Stimulated activated effector memory CD8-positive, alpha-beta T cell treated with anti-CD3 and anti-CD28 coated beads, Interleukin-12 subunit alpha, Interleukin-12 subunit beta, amount 100 ng/mL, for 72 hours (primary cell): ENCODE data around the gene SLC10A7.

Source experiments
- ATAC-seq: fragments of 150-1000 bp; cut with Tn5 transposase; 2 replicates; pipeline ENCODE4 v1.10.0; 2021
- DNase-seq, 2 donors: peaks; one replicate each; pipeline ENCODE4 v3.0.0; 2021 to 2022; ENCODE audit warnings: low spot score in 2 of 2
- H3K27ac Mint-ChIP-seq: one replicate; pipeline ENCODE4 v1.8.0; 2022; ENCODE audit warnings: mild to moderate bottlenecking, mixed read lengths
- H3K36me3 Mint-ChIP-seq: one replicate; pipeline ENCODE4 v1.8.0; 2022; ENCODE audit warnings: mild to moderate bottlenecking, mixed read lengths
- H3K4me1 Mint-ChIP-seq: one replicate; pipeline ENCODE4 v1.8.0; 2022; ENCODE audit warnings: mixed read lengths
- H3K4me3 Mint-ChIP-seq: one replicate; pipeline ENCODE4 v1.8.0; 2022; ENCODE audit warnings: mild to moderate bottlenecking, mixed read lengths
- H3K9me3 Mint-ChIP-seq: one replicate; pipeline ENCODE4 v1.8.0; 2022; ENCODE audit warnings: mixed read lengths

SLC10A7 gene

GRCh38 chr4:146236216-146236615 lies 285.5 kb downstream of the SLC10A7 start:
- Mint-ChIP-seq H3K4me1 (no peaks in the 10 kb centered on the region), H3K4me3 (no peak overlapping the region), H3K9me3 (no peaks in the 10 kb centered on the region), H3K27ac (no peak overlapping the region), H3K36me3 (no peaks in the 10 kb centered on the region)
- no peak for DNase-seq
- ATAC-seq: no peak

DNA sequence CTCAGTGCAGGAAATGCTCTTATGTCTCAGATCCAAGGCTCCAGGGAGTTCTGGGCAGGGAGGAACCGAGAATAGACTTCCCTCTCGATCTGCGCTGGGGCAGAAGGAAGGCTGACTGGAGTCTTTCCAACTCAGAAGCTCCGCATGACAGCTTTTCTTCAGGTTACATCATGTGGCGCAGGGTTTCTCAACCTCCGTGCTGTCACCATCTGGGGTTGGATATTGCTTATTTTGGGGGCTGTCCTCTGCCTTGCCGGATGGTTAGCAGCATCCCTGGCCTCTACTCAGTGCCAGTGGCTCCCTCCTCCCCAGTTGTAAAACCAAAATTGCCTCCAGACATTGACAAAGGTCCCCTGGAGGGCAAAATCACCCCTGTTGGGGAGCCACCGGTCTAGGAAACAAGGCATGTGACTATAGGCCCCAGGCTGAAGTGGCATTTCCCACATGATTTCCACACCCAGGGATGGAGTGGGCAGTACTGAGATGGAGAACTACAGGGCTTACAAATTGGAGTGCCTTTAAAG lies 286.0 kb downstream of the SLC10A7 start:
- no peaks in the 10 kb centered on the region for H3K36me3 Mint-ChIP-seq
- H3K4me1 Mint-ChIP-seq: no peaks in the 10 kb centered on the region
- no peak for ATAC-seq
- no peak overlapping the region for H3K4me3 Mint-ChIP-seq
- H3K9me3 Mint-ChIP-seq: no peaks in the 10 kb centered on the region
- DNase-seq: no peak
- H3K27ac Mint-ChIP-seq: no peak overlapping the region

GRCh38 chr4:146232131-146232722 lies 289.5 kb downstream of the SLC10A7 start:
- Mint-ChIP-seq H3K36me3 (no peaks in the 10 kb centered on the region), H3K9me3 (no peaks in the 10 kb centered on the region), H3K4me3 (no peak overlapping the region), H3K27ac (no peak overlapping the region), H3K4me1 (no peaks in the 10 kb centered on the region)
- ATAC-seq: no peak
- no peak for DNase-seq

DNA sequence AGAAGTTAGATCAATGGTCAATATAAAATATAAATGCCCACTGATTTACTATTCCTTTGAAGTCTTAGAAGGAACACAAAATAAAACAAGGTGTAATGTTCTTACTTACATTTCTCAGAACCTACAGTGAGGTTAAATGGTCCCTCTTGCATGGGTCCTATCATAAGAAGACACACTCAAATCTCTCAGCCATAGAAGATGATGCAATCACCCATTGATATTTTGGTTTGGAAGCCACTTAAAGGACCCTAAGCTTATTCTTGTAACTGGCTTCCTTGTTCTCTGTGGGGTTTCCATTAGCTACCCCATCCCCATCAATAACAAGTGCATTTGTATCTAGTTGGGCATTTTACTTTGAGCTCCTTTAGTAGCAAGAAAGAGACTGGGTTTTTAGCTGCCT lies 292.3 kb downstream of the SLC10A7 start:
- ATAC-seq: no peak
- no peaks in the 10 kb centered on the region for H3K36me3 Mint-ChIP-seq
- H3K4me3 Mint-ChIP-seq: no peak overlapping the region

GRCh38 chr4:146224326-146224966 lies 297.3 kb downstream of the SLC10A7 start:
- no peaks in the 10 kb centered on the region for H3K4me1 Mint-ChIP-seq
- no peaks in the 10 kb centered on the region for H3K36me3 Mint-ChIP-seq
- H3K4me3 Mint-ChIP-seq: no peak overlapping the region
- H3K27ac Mint-ChIP-seq: no peak overlapping the region
- no peaks in the 10 kb centered on the region for H3K9me3 Mint-ChIP-seq
- DNase-seq: no peak
- no peak for ATAC-seq

More for the DNA sequence above, 292.3 kb downstream of the SLC10A7 start:
- Mint-ChIP-seq H3K4me1 (no peaks in the 10 kb centered on the region), H3K9me3 (no peaks in the 10 kb centered on the region), H3K27ac (no peak overlapping the region)
- no peak for DNase-seq

- DNase-seq (no peak), ATAC-seq (no peak)
- H3K27ac Mint-ChIP-seq: no peak overlapping the region
- H3K4me3 Mint-ChIP-seq: no peak overlapping the region
- H3K4me1 Mint-ChIP-seq: no peaks in the 10 kb centered on the region
- no peaks in the 10 kb centered on the region for H3K9me3 Mint-ChIP-seq
- H3K36me3 Mint-ChIP-seq: no peaks in the 10 kb centered on the region
Observed at GRCh38 chr4:146222313-146222712, 299.4 kb downstream of the SLC10A7 start.

DNA sequence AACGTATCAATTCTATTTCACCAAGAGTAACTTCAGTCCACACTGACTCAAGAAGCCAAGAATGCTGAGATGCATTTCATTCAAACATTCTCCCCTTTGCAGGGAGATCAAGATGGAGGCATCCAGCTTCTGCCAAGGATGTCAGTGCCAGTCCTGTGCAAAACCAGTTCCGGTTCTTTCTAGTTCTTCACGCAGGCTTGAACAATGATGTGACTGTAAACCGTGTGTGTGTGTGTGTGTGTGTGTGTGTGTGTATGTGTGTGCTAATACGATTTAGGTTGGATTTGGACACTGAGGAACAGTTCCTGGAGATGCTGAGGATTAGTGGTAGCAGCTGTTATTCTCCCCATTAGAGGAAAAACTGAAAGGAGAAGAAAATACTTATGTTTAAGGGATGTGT lies 307.5 kb downstream of the SLC10A7 start, which contains the start of gene REELD1:
REELD1 (plus strand) TSS at position 301 of the 400 bp plus-strand sequence. CDS start 2,415 bp downstream, outside the sequence.
- ATAC-seq (no peak), DNase-seq (no peak)
- Mint-ChIP-seq H3K4me1 (no peaks in the 10 kb centered on the region), H3K9me3 (no peaks in the 10 kb centered on the region), H3K4me3 (no peak within 1 kb of the TSS), H3K36me3 (no peaks in the 10 kb centered on the region), H3K27ac (no peak within 1 kb of the TSS)

GRCh38 chr4:146212781-146213180 lies 309.0 kb downstream of the SLC10A7 start:
- Mint-ChIP-seq H3K4me1 (no peaks in the 10 kb centered on the region), H3K27ac (no peak overlapping the region), H3K9me3 (no peaks in the 10 kb centered on the region), H3K4me3 (no peak overlapping the region), H3K36me3 (no peaks in the 10 kb centered on the region)
- DNase-seq (no peak), ATAC-seq (no peak)

GRCh38 chr4:146211440-146211839 lies 310.3 kb downstream of the SLC10A7 start:
- no peak for DNase-seq
- Mint-ChIP-seq H3K4me1 (no peaks in the 10 kb centered on the region), H3K9me3 (no peaks in the 10 kb centered on the region), H3K4me3 (no peak overlapping the region), H3K27ac (no peak overlapping the region), H3K36me3 (no peaks in the 10 kb centered on the region)
- ATAC-seq: no peak

GRCh38 chr4:146210890-146211289 lies 310.9 kb downstream of the SLC10A7 start:
- Mint-ChIP-seq H3K27ac (no peak overlapping the region), H3K9me3 (no peaks in the 10 kb centered on the region), H3K36me3 (no peaks in the 10 kb centered on the region), H3K4me3 (no peak overlapping the region), H3K4me1 (no peaks in the 10 kb centered on the region)
- DNase-seq (no peak), ATAC-seq (no peak)

- DNase-seq (no peak), ATAC-seq (no peak)
- Mint-ChIP-seq H3K4me3 (no peak overlapping the region), H3K9me3 (peaks cover 5% of the 10 kb centered on the region), H3K27ac (no peak overlapping the region), H3K4me1 (no peaks in the 10 kb centered on the region), H3K36me3 (no peaks in the 10 kb centered on the region)
Observed at GRCh38 chr4:146207410-146207809, 314.3 kb downstream of the SLC10A7 start.
